ENCODE measurements around the gene KIF1A. TPM values are rescaled to one million over a fixed set of nuclear protein-coding genes. Genes with fewer than 3 reads are reported as not detected.

Gene KIF1A
- total and polyA plus RNA-seq, 2 donors from 2014 or later = 0.54 to 0.58 TPM

GRCh38 chr2:240688553-240688919 lies 131.5 kb downstream of the KIF1A start:
- Histone ChIP-seq H3K27ac (ENCODE audit: low read depth in 2 of 2, low read length in 2 of 2) (no peak overlapping the region), H3K4me1 (ENCODE audit: control insufficient read depth in 2 of 3, insufficient read depth in 2 of 3, low read depth in 1 of 3, low read length in 3 of 3) (peaks cover 0 to 3% (median 2%) of the 10 kb centered on the region in 3 donors), H3K4me3 (ENCODE audit: low read length in 3 of 3) (no peak overlapping the region), H3K36me3 (ENCODE audit: control insufficient read depth in 2 of 3, insufficient read depth in 3 of 3, low read length in 3 of 3) (no peaks in the 10 kb centered on the region), H3K9ac (ENCODE audit: low read length in 3 of 3) (no peak overlapping the region), H3K27me3 (ENCODE audit: control insufficient read depth, insufficient read depth, low read length) (no peaks in the 10 kb centered on the region), H3K9me3 (ENCODE audit: control insufficient read depth in 2 of 3, insufficient read depth in 1 of 3, low read length in 3 of 3) (no peaks in the 10 kb centered on the region)
- DNase-seq = peak in 2 of 5 donors; percentile 36 to 53
- no peak for TF ChIP-seq CTCF (IDR thresholded peaks at IDR 0.05; ENCODE audit: borderline replicate concordance, extremely low read depth, insufficient read depth)
- intact Hi-C loops (cut with DNase I) = no loop called here
- FAIRE-seq = no peak

GRCh38 chr2:240687741-240688552 lies 132.1 kb downstream of the KIF1A start:
- intact Hi-C loops (cut with DNase I) = no loop called here
- no peak overlapping the region for H3K9ac ChIP-seq (ENCODE audit: low read length in 3 of 3)
- H3K27ac ChIP-seq (ENCODE audit: low read depth in 2 of 2, low read length in 2 of 2) = no peak overlapping the region
- FAIRE-seq = no peak
- no peak overlapping the region for H3K4me3 ChIP-seq (ENCODE audit: low read length in 3 of 3)
- TF ChIP-seq CTCF (IDR thresholded peaks at IDR 0.05; ENCODE audit: borderline replicate concordance, extremely low read depth, insufficient read depth) = no peak
- no peaks in the 10 kb centered on the region for H3K36me3 ChIP-seq (ENCODE audit: control insufficient read depth in 2 of 3, insufficient read depth in 3 of 3, low read length in 3 of 3)
- no peaks in the 10 kb centered on the region for H3K9me3 ChIP-seq (ENCODE audit: control insufficient read depth in 2 of 3, insufficient read depth in 1 of 3, low read length in 3 of 3)
- no peaks in the 10 kb centered on the region for H3K27me3 ChIP-seq (ENCODE audit: control insufficient read depth, insufficient read depth, low read length)
- peak in 3 of 5 donors; percentile 10 to 66 (median 51) for DNase-seq
- H3K4me1 ChIP-seq (ENCODE audit: control insufficient read depth in 2 of 3, insufficient read depth in 2 of 3, low read depth in 1 of 3, low read length in 3 of 3) = peaks cover 0 to 3% (median 2%) of the 10 kb centered on the region in 3 donors

GRCh38 chr2:240687045-240687740 lies 132.8 kb downstream of the KIF1A start:
- Histone ChIP-seq H3K36me3 (ENCODE audit: control insufficient read depth in 2 of 3, insufficient read depth in 3 of 3, low read length in 3 of 3) (no peaks in the 10 kb centered on the region), H3K27ac (ENCODE audit: low read depth in 2 of 2, low read length in 2 of 2) (no peak overlapping the region), H3K4me1 (ENCODE audit: control insufficient read depth in 2 of 3, insufficient read depth in 2 of 3, low read depth in 1 of 3, low read length in 3 of 3) (peaks cover 0 to 3% (median 2%) of the 10 kb centered on the region in 3 donors), H3K27me3 (ENCODE audit: control insufficient read depth, insufficient read depth, low read length) (no peaks in the 10 kb centered on the region), H3K9me3 (ENCODE audit: control insufficient read depth in 2 of 3, insufficient read depth in 1 of 3, low read length in 3 of 3) (no peaks in the 10 kb centered on the region), H3K4me3 (ENCODE audit: low read length in 3 of 3) (no peak overlapping the region), H3K9ac (ENCODE audit: low read length in 3 of 3) (no peak overlapping the region)
- no peak for TF ChIP-seq CTCF (IDR thresholded peaks at IDR 0.05; ENCODE audit: borderline replicate concordance, extremely low read depth, insufficient read depth)
- intact Hi-C loops (cut with DNase I) = no loop called here
- no peak for FAIRE-seq
- peak; percentile 48 to 85 (median 74) for DNase-seq
